CD4-positive, alpha-beta T cell treated with Interleukin-17A for 1 hour (primary cell): ENCODE measurements around the gene RCAN3.
A peak's percentile ranks its signal among the peaks of the same experiment; 100 is the strongest.
"Not testable (repeated sequence)": the region's sequence is repeated elsewhere in the genome, so short reads cannot be mapped to it uniquely, and the experiment has no call there.

Experiments
- DNase-seq: peaks from one replicate; pipeline ENCODE4 v3.0.0-alpha.2; 2020

The RCAN3 gene

DNA sequence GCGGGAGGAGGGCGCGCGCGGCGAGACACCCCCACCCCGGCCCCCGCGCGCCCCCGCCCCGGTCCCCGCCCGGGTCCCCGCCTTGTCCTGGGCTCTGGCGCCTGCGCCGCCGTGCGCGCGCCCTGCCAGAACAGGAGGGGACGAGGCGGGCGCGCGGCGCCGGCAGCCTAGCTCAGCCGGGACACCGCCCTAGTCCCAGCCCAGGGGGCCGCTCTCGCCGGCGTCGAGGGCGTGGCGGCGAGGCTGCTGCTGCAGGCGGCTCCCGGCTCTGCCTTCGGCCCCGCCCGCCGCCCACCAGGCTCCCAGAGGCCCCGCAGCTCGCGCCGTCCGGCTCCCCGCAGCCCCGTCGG lies at the start of gene RCAN3:
RCAN3 (plus strand) TSS at position 128 of the 350 bp plus-strand sequence. CDS start 11,537 bp downstream, outside the sequence.
- peak; percentile 86 for DNase-seq

DNA sequence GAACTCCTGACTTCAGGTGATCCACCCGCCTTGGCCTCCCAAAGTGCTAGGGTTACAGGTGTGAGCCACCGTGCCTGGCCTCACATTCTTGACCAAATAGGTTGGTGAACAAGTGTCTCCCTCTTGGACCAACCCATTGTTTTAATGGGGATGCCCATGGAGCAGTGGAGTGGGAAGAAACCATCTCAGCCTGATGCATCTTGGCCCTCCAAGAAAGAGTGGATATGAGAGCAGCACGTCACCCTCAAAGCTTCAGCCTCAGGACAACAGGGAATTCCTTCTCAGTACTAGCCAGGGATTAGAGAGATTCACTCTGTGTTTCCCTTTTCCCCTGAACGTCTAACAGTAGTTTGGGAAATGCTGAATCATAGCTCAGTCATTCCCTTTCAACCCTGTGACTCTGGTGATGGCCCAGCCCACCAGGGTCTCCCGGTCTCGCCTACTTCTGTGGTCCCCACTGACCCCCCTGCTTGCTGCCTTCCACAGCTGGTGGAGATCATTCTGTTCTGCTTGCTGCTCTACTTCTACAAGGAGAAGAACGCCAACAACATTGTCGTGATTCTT lies 49.6 kb upstream of the RCAN3 start:
- no peak for DNase-seq

DNA sequence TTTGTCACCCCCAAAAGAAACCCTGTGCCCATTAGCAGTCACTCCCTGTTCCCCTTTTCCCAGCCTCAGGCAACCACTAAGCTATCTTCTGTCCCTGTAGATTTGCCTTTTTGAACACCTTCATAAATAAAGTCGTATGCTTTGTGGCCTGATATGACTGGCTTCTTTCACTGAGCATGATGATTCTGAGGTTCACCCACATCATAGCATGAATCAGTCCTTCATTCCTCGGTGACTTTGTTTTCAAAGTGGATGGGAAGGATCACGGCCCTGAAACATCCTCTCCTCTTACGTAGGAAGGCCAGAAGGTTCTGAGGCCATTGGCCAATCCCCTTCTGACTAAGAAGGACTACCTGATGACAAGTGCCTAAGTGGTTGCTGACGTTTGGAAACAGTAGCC lies 48.0 kb upstream of the RCAN3 start:
- DNase-seq, result no peak

DNA sequence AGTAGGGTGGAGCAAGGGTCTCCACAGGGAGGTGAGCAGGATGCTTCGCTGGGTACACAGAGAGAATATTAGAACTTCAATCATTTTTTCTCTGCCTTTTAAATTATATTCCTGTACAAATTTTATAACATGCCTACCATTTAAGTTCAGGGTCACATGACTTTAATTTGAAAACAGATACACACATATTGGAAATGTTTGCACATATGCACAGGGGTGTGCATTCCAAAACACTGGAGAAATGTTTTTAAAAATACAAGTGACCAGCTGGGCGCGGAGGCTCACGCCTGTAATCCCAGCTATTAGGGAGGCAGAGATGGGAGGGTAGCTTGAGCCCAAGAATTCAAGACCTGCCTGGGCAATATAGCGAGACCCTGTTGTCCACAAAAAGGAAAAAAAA lies 47.4 kb upstream of the RCAN3 start:
- no peak for DNase-seq

DNA sequence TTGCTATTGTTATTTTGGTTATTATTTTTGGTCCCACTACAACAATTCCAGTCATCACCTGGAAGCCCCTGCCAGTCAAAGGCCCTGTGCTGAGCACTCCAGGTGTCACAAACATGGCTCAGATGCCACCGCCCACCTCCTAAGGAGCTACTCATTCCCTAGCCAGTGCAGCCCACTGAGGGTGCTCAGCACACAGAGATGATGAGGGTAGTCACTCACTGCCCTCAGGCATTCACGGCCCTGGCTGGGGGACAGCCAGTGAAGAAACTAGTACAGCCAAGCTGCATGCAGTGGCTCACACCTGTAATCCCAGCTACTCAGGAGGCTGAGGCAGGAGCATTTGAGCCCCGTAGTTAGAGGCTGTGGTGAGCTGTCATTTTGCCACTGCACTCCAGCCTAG lies 44.8 kb upstream of the RCAN3 start:
- DNase-seq, result no peak

DNA sequence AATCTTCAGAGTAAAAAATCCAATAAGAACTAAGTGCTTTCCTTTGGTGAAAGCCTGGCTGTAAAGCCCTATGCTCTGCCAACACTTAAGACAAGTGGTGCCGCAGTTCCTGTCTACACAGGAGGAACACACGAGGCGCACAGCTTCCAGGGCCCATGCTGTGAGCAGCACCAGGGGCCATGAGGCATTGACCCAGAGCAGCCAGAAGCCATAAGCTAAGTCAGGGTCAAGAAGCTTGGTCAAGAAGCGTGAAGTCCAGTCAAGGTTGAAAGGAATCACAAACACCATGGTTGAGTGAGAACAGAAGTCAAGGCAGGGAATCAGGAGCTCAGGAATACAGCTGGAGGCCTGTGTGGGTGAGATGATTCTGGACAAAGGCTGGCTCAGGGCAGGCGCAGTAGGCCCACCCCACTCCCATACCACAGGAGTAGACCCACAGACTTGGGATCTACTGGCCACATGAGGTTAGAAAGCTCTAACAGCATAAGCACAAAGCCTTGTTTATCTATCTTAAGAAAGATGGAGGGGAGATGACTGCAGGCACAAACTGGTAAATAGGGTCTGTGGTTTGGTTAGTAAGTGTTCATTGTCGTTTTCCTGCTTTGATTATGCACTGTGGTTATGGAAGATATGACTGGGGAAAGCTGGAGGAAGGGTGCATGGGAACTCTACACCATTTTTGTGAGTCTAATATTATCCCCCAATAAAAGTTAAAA lies 42.9 kb upstream of the RCAN3 start:
- DNase-seq, result no peak

DNA sequence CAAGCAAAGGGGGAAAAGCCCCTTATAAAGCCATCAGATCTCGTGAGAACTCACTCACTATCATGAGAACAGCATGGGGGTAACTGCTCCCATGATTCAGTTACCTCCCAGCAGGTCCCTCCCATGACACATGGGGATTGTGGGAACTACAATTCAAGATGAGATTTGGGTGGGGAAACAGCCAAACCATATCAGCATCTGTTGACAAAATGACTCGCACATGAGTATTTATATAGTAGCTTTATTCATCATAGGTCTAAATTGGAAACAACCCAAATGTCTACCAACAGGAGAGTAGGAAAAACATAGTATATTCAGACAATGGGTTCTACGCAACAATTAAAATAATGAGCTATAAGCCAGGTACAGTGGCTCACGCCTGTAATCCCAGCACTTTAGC lies 40.5 kb upstream of the RCAN3 start:
- not testable (repeated sequence) for DNase-seq

DNA sequence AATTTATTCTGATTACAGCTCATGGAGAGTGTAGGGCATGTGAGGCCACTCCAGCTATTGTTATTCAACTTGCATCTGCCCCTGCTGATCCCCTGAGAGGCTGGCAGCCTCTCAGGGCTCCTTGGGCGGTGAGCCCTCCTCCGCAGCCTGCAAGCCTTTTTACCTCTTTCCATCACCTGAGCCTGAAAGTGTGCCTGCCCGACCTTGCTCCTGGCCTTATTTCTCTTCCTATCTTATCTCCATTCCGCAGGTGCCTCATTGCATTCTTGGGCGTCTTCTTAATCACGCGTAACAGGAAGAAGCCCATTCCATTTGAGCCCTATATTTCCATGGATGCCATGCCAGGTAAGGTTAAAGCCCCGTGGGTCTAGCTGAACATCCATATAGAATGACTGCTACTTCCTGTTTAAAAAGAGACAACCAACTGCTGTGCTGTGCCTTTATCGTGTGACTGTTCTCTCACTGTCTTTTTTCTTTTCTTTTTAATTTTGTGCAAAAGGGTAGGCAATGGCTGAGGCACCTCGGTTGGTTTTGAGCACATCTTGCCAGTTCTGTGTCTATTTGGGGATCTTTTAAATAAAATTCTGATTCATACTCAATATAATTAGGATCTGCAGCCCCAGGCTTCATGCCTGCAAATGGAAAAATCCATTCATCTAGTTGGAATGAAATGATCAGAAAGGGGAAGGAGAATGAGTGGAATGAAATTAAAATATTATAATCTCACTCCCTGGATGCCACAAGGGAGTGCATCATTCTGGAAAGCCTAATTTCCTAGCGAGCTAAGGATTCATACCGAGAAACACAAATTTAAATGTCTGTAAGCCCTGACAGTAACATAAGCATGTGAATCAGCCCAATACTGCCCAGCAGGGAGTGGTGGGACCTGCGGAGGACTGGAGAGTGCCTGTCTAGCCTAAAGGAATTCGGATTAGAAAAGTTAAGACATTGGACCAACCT lies 38.6 kb upstream of the RCAN3 start:
- DNase-seq, result no peak

DNA sequence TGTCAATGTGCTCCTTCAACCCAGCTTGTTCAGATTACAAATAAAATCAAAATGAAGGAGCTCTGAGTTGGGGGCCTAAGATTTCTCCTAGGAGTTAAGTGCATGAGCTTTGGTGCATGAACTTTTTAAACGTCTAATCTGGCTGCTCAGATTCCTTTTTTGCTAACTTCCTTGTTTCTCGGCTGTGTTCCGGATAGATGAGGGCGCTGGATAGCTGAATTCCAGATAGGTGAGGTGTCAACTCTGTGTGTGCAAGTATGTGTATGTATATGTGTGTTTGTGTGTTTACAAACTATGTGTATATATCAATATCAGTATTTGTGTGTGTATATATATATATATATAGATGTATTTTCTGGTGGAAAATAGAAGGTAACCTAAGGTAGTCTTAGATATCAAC lies 37.5 kb upstream of the RCAN3 start:
- no peak for DNase-seq

DNA sequence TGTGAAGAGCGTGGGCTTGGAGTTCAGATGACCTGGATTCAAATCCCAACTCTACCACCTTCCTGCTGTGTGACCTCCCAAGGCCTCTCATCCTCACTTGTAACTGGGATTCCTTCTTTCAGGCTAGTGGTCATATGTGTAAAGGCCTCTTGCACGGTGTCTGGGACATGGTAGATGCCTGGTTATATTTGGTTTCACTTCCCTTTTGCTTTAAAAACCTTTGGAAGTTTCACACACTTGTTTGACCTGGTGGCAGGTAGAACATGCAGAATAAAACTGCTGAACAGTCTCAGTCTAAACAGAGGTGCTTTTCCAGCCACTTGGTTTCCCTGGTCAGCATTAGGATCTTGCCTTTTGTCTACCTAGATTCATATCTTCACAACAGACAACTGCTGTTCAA lies 37.0 kb upstream of the RCAN3 start:
- no peak for DNase-seq

DNA sequence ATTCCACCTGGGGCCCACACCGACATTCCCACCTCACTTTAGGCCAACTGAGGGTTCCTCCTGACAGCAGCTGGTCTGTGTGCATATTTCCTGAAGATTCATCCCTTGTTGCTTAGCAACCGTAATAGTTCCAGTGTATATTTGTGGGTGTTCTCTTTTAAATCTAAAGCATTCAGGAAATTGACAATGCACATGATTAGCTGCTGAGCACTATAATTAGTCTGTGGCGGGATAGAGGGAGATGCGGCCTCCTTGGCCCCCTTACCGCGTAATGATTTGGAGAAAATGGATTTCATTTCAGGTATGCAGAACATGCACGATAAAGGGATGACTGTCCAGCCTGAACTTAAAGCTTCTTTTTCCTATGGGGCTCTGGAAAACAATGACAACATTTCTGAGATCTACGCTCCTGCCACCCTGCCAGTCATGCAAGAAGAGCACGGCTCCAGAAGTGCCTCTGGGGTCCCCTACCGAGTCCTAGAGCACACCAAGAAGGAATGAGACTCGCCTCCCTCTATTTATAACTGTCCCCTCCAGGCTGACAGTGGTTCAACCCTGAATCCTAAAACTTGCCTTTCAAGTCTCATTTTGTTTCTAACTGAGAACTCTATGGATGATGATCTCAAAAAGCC lies 33.8 kb upstream of the RCAN3 start:
- DNase-seq, result no peak

DNA sequence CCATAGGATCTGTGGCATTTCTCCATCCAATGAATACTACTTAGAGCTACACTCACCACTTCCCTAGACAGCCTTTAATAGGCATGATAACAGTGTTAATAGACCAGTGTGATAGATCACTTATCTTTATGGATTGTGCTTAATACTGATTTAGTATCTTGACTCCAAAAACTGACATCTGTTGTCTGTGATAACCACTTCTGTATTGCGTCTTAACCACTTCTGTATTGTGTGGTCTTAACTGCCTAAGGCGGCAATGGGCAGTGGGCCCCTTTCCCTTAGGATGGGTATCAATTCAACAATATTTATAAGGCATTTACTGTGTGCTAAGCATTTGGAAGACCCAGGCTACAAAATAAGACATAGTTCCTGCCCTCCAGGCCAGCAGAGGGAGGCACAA lies 32.0 kb upstream of the RCAN3 start:
- DNase-seq, result no peak

DNA sequence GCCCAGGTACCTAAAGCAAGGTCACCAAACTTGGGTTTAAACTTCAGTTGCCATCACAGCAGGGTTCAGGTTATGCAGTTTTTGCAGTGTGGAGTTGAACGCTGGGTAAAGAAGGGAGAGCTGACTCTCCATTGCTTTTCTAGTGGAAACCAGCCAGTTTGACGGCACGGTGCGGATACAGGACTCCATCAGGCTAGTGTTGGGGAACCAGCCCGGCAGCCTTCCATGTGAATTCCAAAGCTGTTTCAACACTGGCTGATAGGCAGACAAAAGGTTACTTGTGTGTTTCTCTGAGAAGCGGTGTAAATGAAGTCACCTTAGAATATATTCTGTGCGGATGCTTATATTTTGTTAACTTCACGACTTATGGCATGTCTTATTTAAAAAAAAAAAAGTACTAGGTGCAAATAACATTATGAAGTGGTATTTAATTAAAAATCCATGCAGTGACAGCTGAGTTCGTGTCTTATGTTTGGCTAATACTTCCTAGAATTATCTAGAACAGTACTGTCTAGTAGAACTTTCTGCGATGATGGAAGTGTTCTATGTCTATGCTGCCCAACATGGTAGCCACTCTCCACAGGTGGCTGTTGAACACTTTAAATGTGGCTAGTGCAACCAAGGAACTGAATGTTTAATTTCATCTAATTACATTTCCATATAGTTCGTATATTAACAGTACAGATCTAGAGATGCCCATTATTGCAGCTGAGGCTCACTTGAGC lies 29.9 kb upstream of the RCAN3 start:
- no peak for DNase-seq

DNA sequence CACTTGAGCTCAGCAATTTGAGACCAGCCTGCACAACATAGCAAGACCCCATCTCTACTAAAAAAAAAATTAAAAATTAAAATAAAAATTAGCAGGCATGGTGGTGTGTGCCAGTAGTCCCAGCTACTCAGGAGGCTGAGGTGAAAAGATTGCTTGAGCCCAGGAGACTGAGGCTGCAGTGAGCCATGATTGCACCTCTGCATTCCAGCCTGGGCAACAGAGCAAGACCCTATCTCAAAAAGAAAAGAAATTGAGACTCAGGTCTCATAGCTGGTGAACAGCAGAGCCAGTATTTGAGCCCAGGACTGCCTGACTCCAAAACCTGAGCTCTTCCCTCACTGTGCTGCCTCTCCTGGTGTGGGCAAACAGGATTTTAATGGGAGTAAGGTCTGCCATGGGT lies 28.4 kb upstream of the RCAN3 start:
- DNase-seq, result no peak

DNA sequence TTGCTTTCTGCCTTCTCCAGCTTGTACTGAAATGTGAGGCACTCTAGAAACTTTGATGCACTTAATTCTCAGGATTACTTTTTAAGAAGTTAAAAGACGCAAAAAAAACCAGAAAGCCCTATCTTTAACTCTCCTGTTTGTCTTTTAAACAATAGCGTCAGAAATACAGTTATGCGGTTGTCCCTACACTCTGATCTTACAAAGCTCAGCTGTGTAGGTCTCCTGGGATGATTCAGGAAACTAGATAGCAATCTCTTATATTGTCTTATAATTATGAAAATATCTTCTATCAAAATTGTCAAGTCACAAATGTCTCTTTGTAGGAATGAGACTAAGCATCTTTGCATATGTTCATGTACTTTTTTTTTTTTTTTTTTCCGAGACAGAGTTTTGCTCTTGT lies 26.9 kb upstream of the RCAN3 start:
- DNase-seq, result no peak

DNA sequence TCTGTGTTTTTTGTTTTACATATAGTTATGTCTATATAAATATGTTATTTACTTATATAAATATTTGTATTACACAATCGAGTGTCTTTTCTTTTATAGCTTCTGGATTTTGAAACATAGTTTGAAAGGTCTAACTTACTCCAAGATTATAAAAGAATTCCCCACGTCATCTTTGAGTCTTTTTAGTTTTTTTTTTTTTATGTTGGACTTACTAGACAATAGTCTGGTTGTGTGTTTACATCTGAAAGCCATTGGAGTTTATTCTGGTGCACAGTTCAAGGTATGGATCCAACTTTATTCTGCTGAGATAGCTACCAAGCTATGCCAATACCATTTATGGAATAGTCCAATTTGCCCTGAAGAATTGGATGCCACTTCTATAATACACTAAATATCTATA lies 26.1 kb upstream of the RCAN3 start:
- DNase-seq, result no peak

DNA sequence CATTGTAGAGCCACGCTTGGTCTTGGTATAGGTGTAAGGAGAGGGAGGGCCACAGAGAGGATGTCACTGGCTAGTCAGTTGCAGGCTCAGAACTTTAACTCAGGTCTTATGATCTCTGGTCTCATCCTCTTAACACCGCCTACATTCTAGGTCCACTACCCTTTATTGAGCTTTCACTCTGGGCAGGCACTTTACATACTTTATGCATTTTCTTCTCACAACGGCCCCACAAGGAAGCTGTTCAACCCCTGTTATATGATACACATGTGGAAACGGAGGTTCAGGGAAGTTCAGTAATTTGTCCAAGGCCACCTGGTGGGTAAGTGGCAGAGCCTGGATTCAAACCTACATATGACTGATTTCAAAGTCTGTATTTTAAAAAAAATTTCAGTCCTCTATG lies 25.3 kb upstream of the RCAN3 start:
- no peak for DNase-seq

DNA sequence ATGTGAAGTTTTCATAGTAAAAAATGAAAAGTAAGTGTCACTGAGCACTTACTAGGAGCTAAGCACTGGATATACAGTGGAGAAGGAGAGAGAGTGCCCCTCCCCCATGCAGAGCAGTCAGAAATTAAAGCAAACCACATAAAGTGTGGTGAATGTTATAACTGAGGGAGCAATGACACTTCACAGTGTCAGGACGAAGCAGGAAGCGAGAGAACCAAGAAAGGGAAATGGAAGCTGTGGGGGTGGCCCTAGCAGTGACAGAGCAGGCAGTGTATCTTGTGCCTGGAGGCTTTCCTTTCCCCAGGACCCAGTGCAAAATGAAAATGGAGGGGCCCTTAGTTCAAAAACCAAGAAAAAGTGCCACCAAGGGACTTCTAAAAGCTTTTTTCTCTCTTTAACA lies 21.5 kb upstream of the RCAN3 start:
- peak; percentile 76 for DNase-seq

DNA sequence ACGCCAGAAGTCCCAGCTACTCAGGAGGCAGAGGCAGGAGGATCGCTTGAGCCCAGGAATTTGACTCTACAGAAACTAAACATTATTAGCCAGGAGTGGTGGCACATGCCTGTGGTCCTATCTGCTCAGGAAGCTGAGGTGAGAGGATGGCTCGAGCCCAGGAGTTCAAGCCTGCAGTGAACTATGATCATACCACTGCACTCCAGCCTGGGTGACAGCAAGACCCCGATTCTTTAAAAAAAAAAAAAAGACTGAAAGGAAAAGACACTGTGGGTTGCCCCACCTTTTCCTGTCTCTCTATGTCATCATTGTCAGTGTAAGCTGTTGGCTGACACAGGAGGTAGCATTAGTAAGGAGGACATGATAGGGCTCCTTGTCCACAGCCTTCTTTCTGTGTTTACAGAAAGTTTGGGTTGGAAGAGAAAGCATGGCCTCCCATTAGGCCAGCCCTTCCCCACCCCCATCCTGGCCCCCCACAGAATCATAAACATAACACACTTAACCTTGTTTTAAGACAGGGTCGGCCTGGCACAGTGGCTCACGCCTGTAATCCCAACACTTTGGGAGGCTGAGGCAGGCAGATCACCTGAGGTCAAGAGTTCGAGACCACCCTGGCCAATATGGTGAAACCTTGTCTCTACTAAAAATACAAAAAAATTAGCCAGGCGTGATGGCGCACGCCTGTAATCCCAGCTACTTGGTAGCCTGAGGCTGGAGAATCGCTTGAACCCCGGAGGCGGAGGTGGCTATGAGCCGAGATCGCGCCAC lies 20.6 kb upstream of the RCAN3 start:
- peak; percentile 75 for DNase-seq

DNA sequence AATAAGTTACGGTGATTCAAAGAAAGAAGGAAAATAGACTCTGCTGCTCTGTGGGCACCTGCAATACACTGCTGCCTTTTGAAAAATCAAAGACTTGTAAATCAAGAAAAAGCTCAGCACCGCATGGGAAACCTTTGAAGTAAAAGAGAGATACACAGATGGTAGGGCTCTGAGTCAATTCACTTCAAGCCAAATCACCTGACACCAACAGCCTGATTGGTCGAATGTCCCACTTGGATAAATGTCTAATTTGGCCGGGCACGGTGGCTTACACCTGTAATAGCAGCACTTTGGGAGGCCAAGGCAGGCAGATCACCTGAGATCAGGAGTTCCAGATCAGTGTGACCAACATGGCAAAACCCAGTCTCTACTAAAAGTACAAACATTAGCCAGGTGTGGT lies 19.2 kb upstream of the RCAN3 start:
- DNase-seq, result peak; percentile 40

DNA sequence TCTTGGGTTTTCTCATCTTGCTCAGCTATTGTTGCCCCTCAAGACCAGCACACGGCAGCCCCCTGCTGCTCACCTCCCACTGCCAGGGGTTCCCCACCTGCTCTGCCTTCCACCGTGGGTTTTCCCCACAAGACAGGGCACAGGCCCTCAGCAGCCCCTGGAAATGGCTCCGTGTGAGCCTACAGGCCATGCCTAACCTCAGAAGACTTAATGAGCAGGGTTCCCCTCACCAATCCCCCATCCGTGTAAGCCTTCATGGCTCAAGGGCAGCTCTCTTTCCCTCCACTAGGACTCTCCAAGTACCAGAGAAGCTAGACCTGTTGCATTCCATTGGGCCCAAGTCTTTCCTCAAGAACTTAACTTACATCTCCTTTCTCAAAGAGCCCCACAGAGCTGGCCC lies 18.4 kb upstream of the RCAN3 start:
- DNase-seq, result peak; percentile 28
